Medulla oblongata (tissue), 1 donor: ENCODE data around the gene RAB1B.
"Not testable (repeated sequence)": the region's sequence is repeated elsewhere in the genome, so short reads cannot be mapped to it uniquely, and the experiment has no call there.

ENCODE experiments used
- DNase-seq: peaks from one replicate; pipeline ENCODE4 v3.0.0-alpha.2; 2015; ENCODE audit errors: extremely low spot score

Gene RAB1B

GRCh38 chr11:66299186-66299585 is 30.7 kb downstream of the RAB1B start:
- no peak for DNase-seq

- DNase-seq: no peak
Observed at GRCh38 chr11:66302656-66303055, 34.2 kb downstream of the RAB1B start.

GRCh38 chr11:66309475-66309874 is 41.0 kb downstream of the RAB1B start:
- no peak for DNase-seq

- DNase-seq: no peak
Observed at GRCh38 chr11:66310324-66310723, 41.9 kb downstream of the RAB1B start.

GRCh38 chr11:66310803-66311440 is 42.5 kb downstream of the RAB1B start:
- not testable (repeated sequence) for DNase-seq

GRCh38 chr11:66311470-66311964 is 43.1 kb downstream of the RAB1B start:
- no peak for DNase-seq

- peak; percentile 88 for DNase-seq
Observed at GRCh38 chr11:66311965-66312548, 43.6 kb downstream of the RAB1B start.

GRCh38 chr11:66312549-66313320 is 44.3 kb downstream of the RAB1B start:
- peak; percentile 95 for DNase-seq

GRCh38 chr11:66313321-66314185 is 45.1 kb downstream of the RAB1B start:
- no peak for DNase-seq

- no peak for DNase-seq
Observed at GRCh38 chr11:66314186-66314501, 45.7 kb downstream of the RAB1B start.

GRCh38 chr11:66314561-66315497 is 46.4 kb downstream of the RAB1B start:
- no peak for DNase-seq

- no peak for DNase-seq
Observed at GRCh38 chr11:66315498-66315885, 47.1 kb downstream of the RAB1B start.

GRCh38 chr11:66315921-66316811 is 47.7 kb downstream of the RAB1B start:
- no peak for DNase-seq

- no peak for DNase-seq
Observed at GRCh38 chr11:66316849-66317251, 48.4 kb downstream of the RAB1B start, which contains the start of gene CD248. CD248 (minus strand) TSS chr11:66317044; CDS start chr11:66317027, 17 bp downstream.

- DNase-seq: no peak
Observed at GRCh38 chr11:66317322-66317722, 48.9 kb downstream of the RAB1B start.

GRCh38 chr11:66317723-66318599 is 49.5 kb downstream of the RAB1B start:
- DNase-seq: no peak

GRCh38 chr11:66318600-66318970 is 50.1 kb downstream of the RAB1B start:
- DNase-seq: no peak

- not testable (repeated sequence) for DNase-seq
Observed at GRCh38 chr11:66320289-66320688, 51.9 kb downstream of the RAB1B start.

- not testable (repeated sequence) for DNase-seq
Observed at GRCh38 chr11:66320748-66321147, 52.3 kb downstream of the RAB1B start.
